H1 (cell line): ENCODE data around the gene POLR3K. TPM values are rescaled to one million over a fixed set of nuclear protein-coding genes. Genes with fewer than 3 reads are reported as not detected.
A peak's percentile ranks its signal among the peaks of the same experiment; 100 is the strongest.

Experiments used
- CTCF ChIA-PET: fragments of 300-600 bp; sonication (Branson Sonifier 250); formaldehyde crosslinking; loops from one replicate; lab custom pipeline; 2021; ENCODE audit not compliant: partially characterized antibody; lab: Charles Lee
- POLR2A ChIA-PET: fragments of 300-600 bp; sonication (Branson Sonifier 250); formaldehyde crosslinking; loops from one replicate; lab custom pipeline; 2021; ENCODE audit warnings: inconsistent platforms; ENCODE audit not compliant: partially characterized antibody; lab: Charles Lee
- DNase-seq, 2 experiments: peaks; one replicate each; pipeline versions ENCODE4 v3.0.0 to v3.0.0-alpha.2; 2010 to 2022; ENCODE audit warnings: low spot score in 2 of 2, low read depth in 1 of 2, mixed read lengths in 1 of 2
- FAIRE-seq: peaks from 2 replicates; lab custom pipeline; 2011; peaks lifted over from hg19 to GRCh38; lab: Jason Lieb, UNC
- H2AFZ ChIP-seq: 2 replicates; pipeline ENCODE4 v1.8.1; 2012; ENCODE audit warnings: low read length, inconsistent platforms
- H2AK5ac ChIP-seq: 2 replicates; pipeline ENCODE4 v1.6.1; 2013; ENCODE audit warnings: low read depth, low read length
- H2BK120ac ChIP-seq: replicated peaks from 2 replicates; pipeline ENCODE3; 2013; ENCODE audit warnings: low read depth, low read length, inconsistent platforms
- H2BK12ac ChIP-seq: 2 replicates; pipeline ENCODE4 v1.6.1; 2013; ENCODE audit warnings: low read depth, low read length
- H2BK15ac ChIP-seq: 2 replicates; pipeline ENCODE4 v1.6.1; 2013; ENCODE audit warnings: low read length
- H2BK20ac ChIP-seq: 2 replicates; pipeline ENCODE4 v1.6.1; 2013; ENCODE audit warnings: low read length
- H2BK5ac ChIP-seq: 2 replicates; pipeline ENCODE4 v1.6.1; 2013; ENCODE audit warnings: low read depth, low read length
- H3K14ac ChIP-seq: 2 replicates; pipeline ENCODE4 v1.6.1; 2013; ENCODE audit warnings: inconsistent platforms; ENCODE audit not compliant: insufficient read length
- H3K18ac ChIP-seq: 2 replicates; pipeline ENCODE4 v1.6.1; 2013; ENCODE audit warnings: low read length; ENCODE audit errors: extremely low read depth
- H3K23ac ChIP-seq: 2 replicates; pipeline ENCODE4 v1.6.1; 2013; ENCODE audit warnings: inconsistent platforms; ENCODE audit not compliant: insufficient read length
- H3K23me2 ChIP-seq: 2 replicates; pipeline ENCODE4 v1.6.1; 2013; ENCODE audit warnings: low read depth, low read length
- H3K27ac ChIP-seq: 2 replicates; pipeline ENCODE4 v1.6.1; 2011; ENCODE audit warnings: low read depth, low read length, inconsistent platforms
- H3K27me3 ChIP-seq, 4 experiments: replicated peaks in 1 of 4; 1 replicate in 1 of 4; 2 replicates in 3 of 4; pipeline versions ENCODE4 v1.6.1 to v1.8.1; 2011 to 2013; ENCODE audit warnings: low read length in 3 of 4, mild to moderate bottlenecking in 3 of 4, inconsistent platforms in 2 of 4, mixed read lengths in 2 of 4, moderate library complexity in 1 of 4; ENCODE audit not compliant: control insufficient read depth in 3 of 4, insufficient read depth in 3 of 4; ENCODE audit errors: extremely low read depth in 1 of 4
- H3K36me3 ChIP-seq, 4 experiments: 2 replicates each; pipeline versions ENCODE4 v1.6.1 to v1.8.1; 2011 to 2013; ENCODE audit warnings: mild to moderate bottlenecking in 4 of 4, low read length in 3 of 4, moderate library complexity in 2 of 4, control low read depth in 1 of 4, inconsistent platforms in 1 of 4; ENCODE audit not compliant: insufficient read depth in 4 of 4, control insufficient read depth in 2 of 4
- H3K4ac ChIP-seq: replicated peaks from 2 replicates; pipeline ENCODE3; 2013; ENCODE audit warnings: low read length, low read depth, mixed read lengths, inconsistent platforms; ENCODE audit not compliant: insufficient read length
- H3K4me1 ChIP-seq, 4 experiments: replicated peaks in 1 of 4; 1 replicate in 1 of 4; 2 replicates in 3 of 4; pipeline versions ENCODE4 v1.6.1 to v1.8.1; 2011 to 2013; ENCODE audit warnings: low read length in 3 of 4, inconsistent platforms in 2 of 4, mixed read lengths in 1 of 4; ENCODE audit not compliant: insufficient read depth in 4 of 4, control insufficient read depth in 3 of 4
- H3K4me2 ChIP-seq, 2 experiments: 2 replicates each; pipeline versions ENCODE4 v1.6.1 to v1.8.1; 2011 to 2013; ENCODE audit warnings: low read depth in 2 of 2, low read length in 2 of 2, control low read depth in 1 of 2, inconsistent platforms in 1 of 2, mild to moderate bottlenecking in 1 of 2; ENCODE audit not compliant: insufficient read depth in 1 of 2
- H3K4me3 ChIP-seq, 4 experiments: fragments of 200-600, 300-600 bp in 1 of 4; sonication (generic), shearing (Covaris generic), sonication (Bioruptor Twin) in 1 of 4; 2 replicates each; pipeline versions ENCODE4 v1.5.1 to v1.8.1; 2011 to 2016; ENCODE audit warnings: low read length in 4 of 4, low read depth in 3 of 4, control low read depth in 2 of 4, inconsistent platforms in 2 of 4, mild to moderate bottlenecking in 2 of 4, mixed read lengths in 1 of 4, moderate library complexity in 1 of 4; ENCODE audit not compliant: insufficient read depth in 2 of 4; ENCODE audit errors: extremely low read depth in 1 of 4
- H3K56ac ChIP-seq: replicated peaks from 2 replicates; pipeline ENCODE3; 2013; ENCODE audit warnings: low read depth, mild to moderate bottlenecking, mixed read lengths, low read length, inconsistent platforms; ENCODE audit not compliant: insufficient read length
- H3K79me1 ChIP-seq: 2 replicates; pipeline ENCODE4 v1.6.1; 2013; ENCODE audit warnings: low read depth, low read length, control low read depth
- H3K79me2 ChIP-seq, 2 experiments: 2 replicates each; pipeline versions ENCODE4 v1.6.1 to v1.8.1; 2012 to 2013; ENCODE audit warnings: low read length in 2 of 2, mild to moderate bottlenecking in 2 of 2, inconsistent platforms in 1 of 2; ENCODE audit not compliant: insufficient read depth in 2 of 2, control insufficient read depth in 1 of 2
- H3K9ac ChIP-seq, 4 experiments: replicated peaks in 1 of 4; 1 replicate in 1 of 4; 2 replicates in 3 of 4; pipeline versions ENCODE4 v1.6.1 to v1.8.1; 2011 to 2013; ENCODE audit warnings: low read depth in 3 of 4, low read length in 3 of 4, control low read depth in 2 of 4, mild to moderate bottlenecking in 2 of 4, moderate library complexity in 2 of 4, inconsistent platforms in 1 of 4; ENCODE audit errors: extremely low read depth in 1 of 4
- H3K9me3 ChIP-seq, 2 experiments: 2 replicates each; pipeline versions ENCODE4 v1.6.1 to v1.8.1; 2012 to 2013; ENCODE audit warnings: mild to moderate bottlenecking in 2 of 2, moderate library complexity in 2 of 2, control low read depth in 1 of 2, inconsistent platforms in 1 of 2, low read depth in 1 of 2, low read length in 1 of 2, mixed read lengths in 1 of 2; ENCODE audit not compliant: insufficient read depth in 2 of 2
- H4K20me1 ChIP-seq, 2 experiments: replicated peaks in 1 of 2; 2 replicates each; pipeline versions ENCODE3 to v1.8.1; 2011 to 2013; ENCODE audit warnings: inconsistent platforms in 2 of 2, low read length in 2 of 2, mild to moderate bottlenecking in 1 of 2; ENCODE audit not compliant: insufficient read depth in 2 of 2, control insufficient read depth in 1 of 2
- H4K5ac ChIP-seq: 2 replicates; pipeline ENCODE4 v1.6.1; 2013; ENCODE audit warnings: low read length, low read depth, mixed read lengths, inconsistent platforms; ENCODE audit not compliant: insufficient read length
- H4K8ac ChIP-seq: 2 replicates; pipeline ENCODE4 v1.8.0; 2013; ENCODE audit warnings: mild to moderate bottlenecking, moderate library complexity, low read length, inconsistent platforms; ENCODE audit not compliant: insufficient read depth; ENCODE audit errors: extremely low read depth
- H4K91ac ChIP-seq: replicated peaks from 2 replicates; pipeline ENCODE3; 2013; ENCODE audit warnings: low read length, mixed read lengths, inconsistent platforms; ENCODE audit not compliant: insufficient read length
- ATF2 ChIP-seq: IDR thresholded peaks from 2 replicates; pipeline ENCODE4 v1.6.1; 2012; ENCODE audit warnings: low read length, inconsistent platforms
- BRCA1 ChIP-seq: IDR thresholded peaks from 2 replicates; pipeline ENCODE4 v1.6.1; 2012; ENCODE audit warnings: low read depth, low read length, improper control_type of control experiment
- CBX5 ChIP-seq: fragments of 300-800, 300-1000 bp; sonication (generic); IDR thresholded peaks from 2 replicates; pipeline ENCODE4 v1.7.1; 2016; ENCODE audit warnings: antibody characterized with exemption, low read length, low read depth
- GABPA ChIP-seq: IDR thresholded peaks from 2 replicates; pipeline ENCODE4 v1.6.1; 2011; ENCODE audit warnings: mild to moderate bottlenecking, low read length, moderate library complexity, borderline replicate concordance; ENCODE audit not compliant: insufficient read depth
- HDAC6 ChIP-seq: IDR thresholded peaks from one replicate; pipeline ENCODE4 v1.7.1; 2012; ENCODE audit warnings: low read depth, mild to moderate bottlenecking, inconsistent platforms, low read length, moderate library complexity
- MAFK ChIP-seq: IDR thresholded peaks from 2 replicates; pipeline ENCODE4 v1.6.1; 2012; ENCODE audit warnings: low read depth, mild to moderate bottlenecking, improper control_type of control experiment, low read length
- MAX ChIP-seq: IDR thresholded peaks from 2 replicates; pipeline ENCODE4 v1.6.1; 2012; ENCODE audit warnings: inconsistent platforms
- NRF1 ChIP-seq: IDR thresholded peaks from 2 replicates; pipeline ENCODE4 v1.6.1; 2011; ENCODE audit warnings: mild to moderate bottlenecking, low read depth, low read length, improper control_type of control experiment
- RAD21 ChIP-seq, 2 experiments: IDR thresholded peaks in 1 of 2; conservative IDR thresholded peaks in 1 of 2; 2 replicates each; pipeline ENCODE4 v1.6.1; 2011; ENCODE audit warnings: low read depth in 2 of 2, low read length in 2 of 2, improper control_type of control experiment in 1 of 2, inconsistent platforms in 1 of 2, mild to moderate bottlenecking in 1 of 2, moderate library complexity in 1 of 2
- SIRT6 ChIP-seq: IDR thresholded peaks from one replicate; pipeline ENCODE4 v1.7.1; 2012; ENCODE audit warnings: low read length, inconsistent platforms
- TAF1 ChIP-seq: IDR thresholded peaks from 2 replicates; pipeline ENCODE4 v1.6.1; 2011; ENCODE audit warnings: mild to moderate bottlenecking, low read depth, low read length
- ZNF274 ChIP-seq: IDR thresholded peaks from 2 replicates; pipeline ENCODE4 v1.7.0; 2012; ENCODE audit warnings: low read length, borderline replicate concordance; ENCODE audit errors: extremely low read depth
- WGBS, 2 experiments: shearing (Covaris generic) in 1 of 2; methylation state at CpG; one replicate each; pipeline versions ENCODE4 v1.1.6 to v1.1.7; 2013 to 2015; ENCODE audit warnings: low lambda C conversion rate in 2 of 2, mixed read lengths in 2 of 2, inconsistent platforms in 1 of 2, low coverage in 1 of 2, missing lambda C conversion rate in 1 of 2; ENCODE audit not compliant: insufficient replicate concordance in 2 of 2, insufficient coverage in 1 of 2, insufficient read length in 1 of 2; ENCODE audit errors: extremely low coverage in 1 of 2, missing lambda C conversion rate in 1 of 2; 5-methylcytosine and 5-hydroxymethylcytosine counted together
- polyA plus RNA-seq, 7 experiments: library from polyadenylated mRNA; depleted of rRNA in 3 of 7; stranded (reverse) in 5 of 7; unstranded in 2 of 7; fragments of >200 nt in 5 of 7; fragments of 200-250 nt in 2 of 7; gene quantifications; 1 replicate in 5 of 7; 2 replicates in 1 of 7; 4 replicates in 1 of 7; pipeline versions ENCODE4 v1.2.1 to v1.2.3, GENCODE V29; 2011 to 2013; ENCODE audit warnings: missing spikeins in 2 of 7, mixed read lengths in 2 of 7
- total RNA-seq: library from RNA; stranded (reverse); fragmentation: NEBNext Ultra II Directional; extraction: Animal tissue kit (Norgen Biotek cat#: 25700); gene quantifications from 2 replicates; pipeline ENCODE4 v1.2.1, GENCODE V29; 2021

Gene POLR3K
- total and polyA plus RNA-seq, 2 of the 8 experiments (the other 6 are each of a cell fraction or from before 2014, with no cell fraction given): 45.4 to 80.5 TPM

GRCh38 chr16:97822-98221, 44.4 kb upstream of the POLR3K start:
- no peak overlapping the region for H2BK5ac ChIP-seq
- no peaks in the 10 kb centered on the region for H3K79me1 ChIP-seq
- peaks cover 0 to 3% (median 0%) of the 10 kb centered on the region in 4 experiments; a peak in 1 of 8 replicates for H3K36me3 ChIP-seq
- 0 out of 2 replicates have a peak overlapping the region, but pooled peaks have one; percentile 38 for H4K8ac ChIP-seq
- CTCF ChIA-PET: interaction anchor here (1.3 to 25.7 kb wide), 13 partner anchors 9 to 265 kb away, joined by 3 to 856 read pairs (median 13); partner anchors contain the start of genes MPG and RHBDF1
- H4K5ac ChIP-seq: no peak overlapping the region
- H2BK12ac ChIP-seq: no peak overlapping the region
- no peaks in the 10 kb centered on the region for H3K23me2 ChIP-seq
- no peaks in the 10 kb centered on the region for H3K9me3 ChIP-seq
- H3K27me3 ChIP-seq: no peaks in the 10 kb centered on the region; a peak in 1 of 7 replicates
- H3K4me1 ChIP-seq: no peaks in the 10 kb centered on the region
- H3K18ac ChIP-seq: no peak overlapping the region
- H2AK5ac ChIP-seq: no peak overlapping the region
- no peaks in the 10 kb centered on the region for H3K79me2 ChIP-seq
- WGBS, 2 experiments: 92% methylated on average over 8 of the region's 8 CpGs; no CpG with 5 or more reads in 1 of the 2 experiments
- H3K56ac ChIP-seq: no peak overlapping the region
- no peak overlapping the region for H2AFZ ChIP-seq
- no peak overlapping the region for H2BK120ac ChIP-seq
- no peak for DNase-seq
- no peak overlapping the region for H2BK15ac ChIP-seq
- H3K4me2 ChIP-seq: no peak overlapping the region
- FAIRE-seq: no peak
- no peak overlapping the region for H3K14ac ChIP-seq
- H2BK20ac ChIP-seq: no peak overlapping the region
- POLR2A ChIA-PET: interaction anchor here (1.8 to 12.4 kb wide), 3 partner anchors 19 to 41 kb away, joined by 6 to 153 read pairs (median 12); partner anchors contain the start of gene RHBDF1
- no peak overlapping the region for H3K23ac ChIP-seq
- peaks cover 3 to 8% of the 10 kb centered on the region in 2 experiments for H4K20me1 ChIP-seq
- H3K4me3 ChIP-seq: no peak overlapping the region
- H3K9ac ChIP-seq: no peak overlapping the region
- H4K91ac ChIP-seq: no peak overlapping the region
- no peak overlapping the region for H3K27ac ChIP-seq
- H3K4ac ChIP-seq: no peak overlapping the region
- TF ChIP-seq ZNF274: no peak
- TF ChIP-seq TAF1: no peak
- no peak for TF ChIP-seq SIRT6
- no peak for TF ChIP-seq ATF2
- no peak for TF ChIP-seq RAD21 (IDR thresholded peaks at IDR 0.05 in 1 of 2, conservative IDR thresholded peaks at IDR 0.05 in 1 of 2; ENCODE audit: low read depth in 2 of 2, low read length in 2 of 2)
- no peak for TF ChIP-seq BRCA1
- TF ChIP-seq MAX: no peak
- TF ChIP-seq HDAC6: no peak
- TF ChIP-seq GABPA: no peak
- TF ChIP-seq NRF1: no peak
- no peak for TF ChIP-seq CBX5
- no peak for TF ChIP-seq MAFK
